GM19238 (cell line): Measurements from ENCODE around the gene PROP1.
"Not testable (repeated sequence)": the region's sequence is repeated elsewhere in the genome, so short reads cannot be mapped to it uniquely, and the experiment has no call there.

Source experiments
- DNase-seq: peaks from one replicate; pipeline ENCODE4 v3.0.0; 2011; ENCODE audit warnings: low spot score; ENCODE audit not compliant: insufficient read length

The PROP1 gene

DNA sequence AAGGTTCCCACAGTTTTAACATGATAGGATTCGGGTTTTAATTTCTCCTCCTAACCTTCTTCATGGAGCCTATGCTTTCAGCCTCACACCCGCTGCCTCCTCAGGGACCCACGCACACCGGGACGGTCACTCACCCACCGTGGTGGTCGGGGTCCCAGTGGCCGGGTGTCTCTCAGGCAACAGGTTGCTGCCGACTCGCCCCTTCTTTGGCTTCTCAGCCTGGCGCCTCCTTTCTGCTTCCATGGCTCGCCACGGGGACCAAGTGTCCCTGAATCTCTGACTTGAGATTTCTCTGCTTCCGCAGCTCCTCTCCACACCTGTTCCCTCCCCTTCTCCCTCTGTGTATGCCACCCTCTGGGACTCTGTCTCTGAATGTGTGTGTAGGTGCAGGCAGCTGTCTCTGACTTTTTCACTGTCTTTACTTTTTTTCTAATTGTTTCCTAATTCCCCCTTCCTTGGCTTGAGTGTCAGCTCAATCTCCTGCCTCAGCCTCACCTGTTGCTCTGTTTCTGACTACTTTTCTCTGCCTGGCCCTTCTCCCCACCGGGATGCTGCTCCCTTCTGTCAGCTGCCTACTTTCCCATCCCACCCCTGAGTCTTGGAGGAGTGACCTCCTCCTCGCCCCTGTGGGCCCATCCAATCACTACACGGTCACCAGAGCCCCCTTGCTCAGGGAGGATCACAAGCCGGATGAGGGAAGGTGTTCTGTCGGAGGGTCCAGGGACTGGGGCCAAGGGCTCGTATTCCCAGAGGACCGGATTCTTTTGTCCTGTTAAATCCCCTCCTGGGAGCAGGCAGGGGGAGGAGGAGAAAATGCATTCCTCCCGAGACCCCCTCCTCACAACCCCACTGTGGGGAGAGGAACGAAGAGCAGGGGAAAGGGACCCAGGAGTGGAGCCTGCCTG, at the start of gene PROP1:
Gene PROP1 (minus strand): TSS at position 552 of the 905 bp plus-strand sequence. CDS start 309 bp downstream, at position 243.
- DNase-seq: no peak

DNA sequence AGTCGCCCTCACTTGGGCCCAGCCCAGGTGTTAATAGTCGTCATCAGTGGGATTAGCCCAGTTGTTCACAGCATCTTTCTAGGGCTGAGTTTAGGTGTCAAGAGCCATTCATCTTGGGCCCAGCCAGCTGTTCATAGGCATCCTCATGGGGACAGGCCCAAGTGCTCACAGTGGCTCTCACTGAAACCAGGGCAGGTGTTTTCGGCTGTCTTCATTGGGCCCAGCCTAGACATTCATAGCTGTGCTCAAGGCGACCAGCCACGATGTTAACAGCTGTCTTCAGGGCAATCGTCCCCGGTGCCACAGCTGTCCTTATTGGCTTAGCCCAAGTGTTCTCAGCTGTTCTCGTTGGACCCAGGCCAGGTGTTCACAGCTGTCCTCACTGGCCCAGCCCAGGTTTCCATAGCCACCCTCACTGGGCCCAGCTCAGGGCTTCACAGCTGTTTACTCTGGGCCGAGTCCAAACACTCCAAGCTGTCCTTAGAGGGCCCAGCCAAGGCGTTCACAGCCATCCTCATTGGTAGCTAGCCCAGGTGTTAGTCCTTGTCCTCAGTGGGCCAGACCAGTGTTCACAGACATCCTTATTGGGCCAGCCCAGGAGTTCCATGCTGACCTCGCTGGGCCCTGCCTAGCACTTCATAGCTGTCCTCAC, 23.5 kb upstream of the PROP1 start:
- DNase-seq: not testable (repeated sequence)

DNA sequence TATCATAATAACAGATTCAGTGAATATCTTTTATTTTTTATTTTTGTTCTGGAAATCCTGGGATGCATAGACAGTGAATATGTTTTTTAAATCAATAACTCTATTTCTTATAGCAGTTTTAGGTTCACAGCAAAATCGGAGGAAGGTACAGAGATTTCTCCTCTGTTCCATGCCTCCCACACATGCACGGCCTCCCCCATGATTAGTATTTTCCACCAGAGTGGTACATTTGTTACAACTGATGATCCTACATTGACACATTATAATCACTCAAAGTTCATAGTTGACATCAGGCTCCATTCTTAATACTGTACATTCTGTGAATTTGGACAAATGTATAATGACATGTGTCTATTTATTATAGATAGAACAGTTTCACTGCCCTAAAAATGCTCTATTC, 16.7 kb upstream of the PROP1 start:
- not testable (repeated sequence) for DNase-seq

DNA sequence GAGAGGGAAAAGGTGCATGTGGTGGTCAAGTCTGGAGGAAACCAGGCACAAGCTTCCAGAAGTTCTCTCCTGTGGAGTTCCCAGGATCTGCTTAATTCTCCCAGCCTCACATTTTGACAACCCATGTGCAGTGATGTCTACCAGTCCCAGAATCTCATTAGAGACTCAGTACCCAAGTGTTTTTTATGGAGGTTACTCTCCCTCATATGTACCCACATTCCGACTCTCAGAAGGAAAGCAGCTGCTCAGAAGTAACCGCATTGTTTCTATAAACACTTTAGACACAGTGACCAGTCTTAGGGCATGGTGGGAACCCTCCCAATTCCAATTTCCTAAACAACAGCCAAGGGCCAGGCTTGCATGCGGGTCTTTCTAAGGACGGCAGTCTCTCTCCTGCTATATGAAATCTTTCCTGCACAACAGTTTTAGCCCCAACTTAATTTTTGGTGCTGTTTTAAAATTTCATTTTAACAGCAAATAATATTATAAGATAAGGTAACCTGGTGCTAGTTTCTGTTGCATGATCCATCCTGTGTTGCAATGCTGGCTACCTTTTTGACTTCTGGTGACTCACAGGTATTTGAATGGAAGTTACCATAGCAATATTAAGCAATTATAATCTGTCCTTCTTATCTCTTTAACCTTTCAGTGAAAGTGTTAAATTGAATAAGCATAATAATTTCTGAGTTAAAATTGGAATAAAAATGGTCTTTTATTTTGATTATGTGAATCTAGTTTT, 15.9 kb upstream of the PROP1 start:
- DNase-seq: not testable (repeated sequence)

DNA sequence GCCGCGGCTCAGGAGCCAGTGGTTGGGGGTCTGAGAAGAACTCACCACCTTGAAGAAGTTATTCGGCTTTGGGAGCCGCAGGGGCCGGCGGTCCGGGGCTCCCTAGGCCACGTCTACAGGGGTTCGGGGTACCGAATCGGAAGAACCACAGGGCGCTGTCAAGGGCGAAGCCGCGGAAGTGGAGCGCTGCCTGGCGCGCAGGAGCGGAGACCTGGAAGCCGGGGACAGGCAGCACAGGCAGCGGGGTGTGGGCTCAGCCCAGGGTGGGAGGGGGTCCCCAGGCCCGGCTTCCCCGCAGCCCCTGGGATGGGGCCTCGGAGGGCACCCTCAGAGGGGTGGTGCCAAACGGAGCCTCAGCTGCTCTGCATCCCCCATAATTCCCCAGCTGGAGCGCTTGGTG, 11.2 kb upstream of the PROP1 start:
- not testable (repeated sequence) for DNase-seq

DNA sequence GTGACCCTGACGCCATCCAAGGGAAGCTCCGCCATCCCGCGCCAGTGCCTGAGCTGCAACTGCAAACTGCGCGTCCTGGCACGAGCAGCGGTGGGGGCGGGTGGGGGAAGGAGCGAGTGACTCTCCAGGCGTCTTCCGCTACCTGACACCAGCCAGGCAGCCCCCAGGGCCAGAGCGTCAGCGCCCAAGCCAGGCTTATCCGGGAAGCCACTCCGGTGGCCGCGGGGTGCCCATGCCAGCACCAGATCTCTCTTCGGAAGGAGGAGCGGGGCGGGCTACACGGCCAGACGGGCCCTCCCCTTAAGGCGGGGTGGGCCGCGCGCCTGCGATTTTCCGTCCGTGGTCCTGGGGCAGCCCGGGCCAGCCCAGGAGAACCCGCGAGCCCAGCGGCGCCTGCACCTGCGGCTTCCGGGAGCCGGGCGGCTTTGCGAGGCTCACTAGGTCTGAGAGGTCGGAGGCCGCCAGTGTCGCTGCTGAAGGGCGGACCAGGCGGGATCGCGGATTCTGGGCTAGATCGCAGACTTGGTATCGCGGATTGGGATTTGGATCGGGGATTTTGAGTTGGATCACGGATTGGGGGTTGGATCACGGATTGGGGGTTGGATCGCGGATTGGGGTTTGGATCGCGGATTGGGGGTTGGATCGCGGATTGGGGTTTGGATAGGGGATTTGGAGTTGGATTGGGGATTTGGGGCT, 10.6 kb upstream of the PROP1 start:
- not testable (repeated sequence) for DNase-seq

DNA sequence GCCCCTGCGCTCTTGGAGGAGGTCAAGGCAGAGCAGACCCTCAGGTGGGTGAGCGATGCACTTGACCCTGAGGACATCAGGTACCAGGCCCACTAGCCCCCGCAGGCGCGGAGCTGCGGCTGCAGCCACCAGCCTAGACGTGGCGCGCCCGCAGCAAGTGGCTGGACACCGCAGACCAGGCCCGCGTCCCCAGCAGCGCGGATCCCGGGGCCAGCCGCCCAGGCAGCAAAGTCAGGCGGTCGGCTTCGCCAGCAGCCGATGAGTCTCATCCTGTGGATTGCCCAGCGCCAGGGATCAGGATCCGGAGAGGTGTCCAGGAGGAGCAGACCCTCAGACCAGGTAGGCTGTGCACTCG, 10.1 kb upstream of the PROP1 start:
- DNase-seq: not testable (repeated sequence)

DNA sequence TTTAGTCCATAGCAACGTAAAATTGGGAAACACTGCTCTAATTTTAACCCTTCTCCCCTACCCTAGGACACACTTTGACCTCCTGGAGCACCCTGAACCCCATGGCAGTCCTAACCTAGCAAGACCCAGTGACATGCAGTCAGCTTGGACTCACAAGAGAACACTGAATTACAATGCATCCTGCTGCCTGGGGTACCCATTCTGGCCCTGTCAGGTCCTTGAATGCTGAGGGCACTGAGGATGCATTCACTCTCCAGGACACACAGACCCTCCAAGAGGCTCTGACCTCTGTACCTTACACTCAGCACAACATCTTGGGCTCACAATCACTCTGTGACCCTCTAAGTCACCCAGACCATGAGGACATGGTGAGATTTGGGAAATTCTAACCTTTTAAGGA, 1.8 kb upstream of the PROP1 start:
- DNase-seq: no peak

DNA sequence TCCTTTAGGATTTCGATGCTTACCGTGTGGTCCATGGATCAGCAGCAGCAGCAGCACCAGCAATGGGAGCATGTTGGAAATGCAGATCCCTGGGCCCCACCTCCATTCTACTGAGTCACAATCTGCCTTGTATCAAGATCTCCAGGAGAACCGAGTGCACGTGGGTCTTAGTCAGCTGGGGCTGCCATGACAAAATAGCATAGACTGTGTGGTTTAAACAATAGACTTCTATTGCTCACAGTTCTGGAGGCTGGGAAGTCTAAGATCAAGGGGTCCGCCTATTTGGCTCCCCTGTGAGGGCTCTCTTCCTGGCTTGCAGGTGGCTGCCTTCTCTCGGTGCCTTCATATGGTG, 1.3 kb upstream of the PROP1 start:
- DNase-seq: no peak

DNA sequence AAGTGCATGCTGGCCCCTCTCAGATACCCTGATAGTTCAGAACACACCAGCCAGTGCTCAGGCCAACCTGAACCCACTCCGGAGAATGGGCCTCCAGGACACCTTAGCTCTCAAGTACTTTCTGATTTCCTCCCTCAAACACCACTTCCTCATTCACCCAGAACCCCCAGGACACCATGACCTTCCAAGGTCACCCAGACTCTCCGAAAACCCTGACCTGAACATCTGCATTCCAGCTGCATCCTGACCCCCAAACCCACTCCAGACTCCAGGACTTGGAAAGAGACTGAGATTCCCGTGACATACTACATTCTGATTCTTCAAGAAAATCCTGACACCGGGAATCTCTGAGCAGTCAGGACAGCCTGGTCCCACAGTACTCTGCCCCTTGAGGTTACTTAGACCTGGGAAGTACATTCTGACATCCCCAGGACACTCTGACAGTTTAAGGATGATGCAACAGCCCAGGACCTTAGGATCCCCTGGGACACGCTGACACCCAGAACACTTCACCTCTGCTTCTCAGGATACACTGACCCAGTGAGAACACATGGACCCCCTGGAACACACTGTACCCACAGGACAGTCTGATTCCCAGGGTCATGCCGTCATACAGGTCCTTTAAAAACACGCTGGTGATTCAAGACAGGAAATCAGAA, 747 bp upstream of the PROP1 start:
- DNase-seq: no peak

DNA sequence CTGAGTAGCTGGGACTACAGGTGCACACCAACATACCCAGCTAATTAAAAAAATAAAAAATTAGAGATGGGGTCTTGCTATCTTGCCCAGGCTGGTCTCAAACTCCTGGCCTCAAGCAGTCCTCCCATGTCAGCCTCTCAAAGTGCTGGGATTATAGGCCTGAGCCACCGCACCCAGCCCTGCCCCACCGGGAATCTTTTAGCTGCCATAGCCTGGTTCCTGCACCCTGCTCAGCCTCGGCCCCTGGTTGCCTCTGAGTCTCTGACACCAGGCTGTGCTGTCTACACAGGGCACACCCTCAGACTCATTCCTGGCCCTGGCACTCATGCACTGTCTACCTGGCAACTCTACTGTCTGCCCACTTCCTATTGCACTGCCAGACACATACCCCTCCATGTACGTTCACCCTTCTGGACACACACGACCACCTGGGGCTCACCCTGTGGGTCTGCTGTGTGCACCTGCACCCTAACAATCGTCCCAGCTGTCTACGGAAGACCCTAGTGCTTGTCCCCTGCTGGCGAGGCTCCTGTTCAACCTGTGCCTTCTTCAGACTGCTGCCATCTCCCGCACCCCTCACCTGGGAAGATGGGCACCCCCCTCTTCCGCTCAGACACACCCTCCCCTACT, 1.4 kb downstream of the PROP1 start:
- DNase-seq: no peak

DNA sequence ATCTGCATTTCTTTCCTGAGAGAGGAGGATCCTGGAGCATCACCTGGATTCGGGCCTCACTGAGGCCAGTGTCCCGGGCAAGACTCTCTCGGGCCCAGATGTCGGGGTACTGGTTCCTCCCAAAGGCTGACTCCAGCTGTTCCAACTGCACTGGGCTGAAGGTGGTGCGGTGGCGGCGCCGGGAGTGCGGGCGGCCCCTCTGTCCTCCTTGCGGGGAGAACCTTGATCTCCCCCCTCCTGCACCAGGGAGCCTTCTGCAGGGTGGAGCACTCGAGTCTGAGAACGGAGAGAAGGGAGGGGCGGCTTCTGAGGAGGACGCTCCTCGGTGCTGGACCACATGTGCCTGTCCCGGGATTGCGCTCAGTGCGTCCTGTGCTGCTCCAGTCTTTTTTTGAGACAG, 2.0 kb downstream of the PROP1 start:
- no peak for DNase-seq

DNA sequence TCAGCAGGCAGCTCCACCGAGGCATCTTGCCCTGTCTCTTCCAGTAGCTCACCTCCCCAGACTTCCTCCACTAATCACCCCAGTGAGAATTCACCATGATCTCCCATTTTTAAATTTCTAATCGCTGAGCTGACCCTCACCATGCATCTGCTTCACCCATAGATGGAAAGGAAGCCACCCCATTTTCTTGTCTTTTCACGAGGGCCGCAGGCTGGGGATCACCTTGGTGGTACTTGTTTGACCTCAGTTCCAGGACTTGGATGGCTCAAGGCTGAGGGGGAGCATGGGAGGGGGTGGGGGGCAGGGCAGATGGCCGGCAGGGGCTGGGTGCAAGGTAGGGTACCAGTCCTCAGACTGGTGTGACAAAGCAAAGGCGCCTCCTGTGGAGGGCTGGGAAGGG, 3.6 kb downstream of the PROP1 start:
- no peak for DNase-seq

DNA sequence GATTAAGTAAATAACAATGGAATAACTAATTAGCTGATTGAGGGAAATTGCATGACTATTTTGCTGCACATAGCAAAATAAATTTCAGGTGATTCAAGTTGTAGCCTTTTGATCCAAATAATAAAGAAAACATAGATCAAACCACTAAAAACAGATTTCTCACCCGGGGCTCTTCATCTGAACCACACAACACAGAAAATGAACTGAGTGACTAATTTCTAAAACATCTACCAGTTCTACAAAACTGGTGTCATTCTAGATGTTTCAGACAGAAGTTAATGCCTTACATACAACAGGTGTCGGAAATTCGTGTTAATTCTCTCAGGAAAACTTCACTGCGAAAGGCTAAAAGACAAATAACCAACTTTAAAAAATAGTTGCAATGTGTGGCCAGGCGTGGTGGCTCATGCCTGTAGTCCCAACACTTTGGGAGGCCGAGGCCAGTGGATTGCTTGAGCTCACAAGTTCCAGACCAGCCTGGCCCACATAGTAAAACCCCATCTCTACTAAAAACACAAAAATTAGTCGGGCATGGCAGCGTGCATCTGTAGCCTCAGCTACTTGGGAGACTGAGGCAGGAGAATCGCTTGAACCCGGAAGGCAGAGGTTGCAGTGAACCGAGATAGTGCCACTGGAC, 6.9 kb downstream of the PROP1 start:
- DNase-seq: no peak

DNA sequence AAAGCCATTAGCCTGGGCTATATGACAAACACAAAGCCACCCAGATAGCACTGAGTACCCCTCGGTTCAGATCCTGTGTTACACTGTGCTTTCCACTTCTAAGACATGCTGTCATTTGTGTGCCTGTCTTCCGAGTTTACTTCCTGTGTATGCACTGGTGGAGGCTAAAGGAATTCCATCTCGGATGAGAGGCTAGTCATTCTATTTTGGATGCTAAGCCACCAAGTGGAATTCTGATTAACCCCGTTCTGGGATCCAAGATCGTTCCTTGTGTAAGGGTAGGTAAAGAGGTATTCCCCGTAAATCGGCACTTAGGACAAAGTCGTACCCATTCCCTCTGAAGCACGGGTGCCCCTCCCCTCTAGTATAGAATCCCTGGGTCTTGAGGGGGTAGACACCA, 8.7 kb downstream of the PROP1 start:
- DNase-seq: no peak

DNA sequence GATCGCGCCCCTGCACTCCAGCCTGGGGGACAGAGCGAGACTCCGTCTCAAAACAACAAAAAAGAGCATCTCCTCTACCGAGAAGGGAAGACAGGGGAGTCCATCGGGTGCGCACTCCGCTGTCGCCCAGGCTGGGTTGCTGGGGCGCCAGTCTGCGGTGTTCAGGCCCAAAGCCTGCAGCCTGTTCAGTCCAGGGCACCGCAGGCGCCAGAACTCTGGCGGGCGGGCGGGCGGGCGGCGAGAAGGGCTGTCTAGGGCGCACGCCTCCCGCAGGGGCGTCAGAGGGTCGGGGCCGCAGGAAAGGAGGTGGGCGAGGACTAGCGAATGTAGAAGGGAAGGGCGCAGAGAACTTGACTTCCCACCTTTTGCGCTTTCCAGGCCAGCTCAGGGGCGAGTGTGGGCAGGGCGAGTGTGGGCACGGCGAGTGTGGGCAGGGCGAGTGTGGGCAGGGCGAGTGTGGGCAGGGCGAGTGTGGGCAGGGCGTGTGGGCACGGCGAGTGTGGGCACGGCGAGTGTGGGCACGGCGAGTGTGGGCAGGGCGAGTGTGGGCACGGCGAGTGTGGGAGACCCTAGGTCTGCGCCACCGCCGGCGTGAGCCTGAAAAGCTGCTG, 10.5 kb downstream of the PROP1 start:
- no peak for DNase-seq

DNA sequence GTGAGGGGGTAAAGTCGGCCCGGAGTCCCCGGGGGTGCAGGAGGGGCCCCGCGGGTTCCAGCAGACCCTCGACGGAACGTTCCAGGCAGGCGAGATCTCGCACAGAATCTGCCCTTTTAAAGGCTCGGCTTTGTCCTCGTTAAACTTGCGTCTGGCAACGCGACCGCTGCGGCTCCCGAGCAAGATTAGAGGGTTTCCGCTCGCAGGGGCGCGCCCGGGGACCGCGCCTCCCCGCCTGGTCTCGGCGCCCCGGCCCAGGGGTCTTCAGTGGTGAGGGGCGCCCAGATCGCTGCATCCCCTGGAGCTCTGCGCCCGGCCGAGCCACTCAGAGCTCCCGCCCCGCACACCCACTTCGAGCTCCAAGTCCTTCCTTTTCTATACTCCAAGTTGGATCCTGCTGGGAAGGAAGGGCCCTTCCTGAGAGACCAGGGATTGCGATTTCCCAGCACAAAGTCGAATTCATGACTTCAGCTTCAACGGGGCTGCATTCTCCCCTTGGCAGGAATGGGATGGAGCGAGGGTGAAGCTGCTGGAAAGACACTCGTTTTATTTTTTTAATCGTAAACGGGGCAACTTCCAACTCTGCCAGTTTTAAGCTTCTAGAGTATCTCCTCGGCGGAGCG, 11.3 kb downstream of the PROP1 start:
- DNase-seq: no peak

DNA sequence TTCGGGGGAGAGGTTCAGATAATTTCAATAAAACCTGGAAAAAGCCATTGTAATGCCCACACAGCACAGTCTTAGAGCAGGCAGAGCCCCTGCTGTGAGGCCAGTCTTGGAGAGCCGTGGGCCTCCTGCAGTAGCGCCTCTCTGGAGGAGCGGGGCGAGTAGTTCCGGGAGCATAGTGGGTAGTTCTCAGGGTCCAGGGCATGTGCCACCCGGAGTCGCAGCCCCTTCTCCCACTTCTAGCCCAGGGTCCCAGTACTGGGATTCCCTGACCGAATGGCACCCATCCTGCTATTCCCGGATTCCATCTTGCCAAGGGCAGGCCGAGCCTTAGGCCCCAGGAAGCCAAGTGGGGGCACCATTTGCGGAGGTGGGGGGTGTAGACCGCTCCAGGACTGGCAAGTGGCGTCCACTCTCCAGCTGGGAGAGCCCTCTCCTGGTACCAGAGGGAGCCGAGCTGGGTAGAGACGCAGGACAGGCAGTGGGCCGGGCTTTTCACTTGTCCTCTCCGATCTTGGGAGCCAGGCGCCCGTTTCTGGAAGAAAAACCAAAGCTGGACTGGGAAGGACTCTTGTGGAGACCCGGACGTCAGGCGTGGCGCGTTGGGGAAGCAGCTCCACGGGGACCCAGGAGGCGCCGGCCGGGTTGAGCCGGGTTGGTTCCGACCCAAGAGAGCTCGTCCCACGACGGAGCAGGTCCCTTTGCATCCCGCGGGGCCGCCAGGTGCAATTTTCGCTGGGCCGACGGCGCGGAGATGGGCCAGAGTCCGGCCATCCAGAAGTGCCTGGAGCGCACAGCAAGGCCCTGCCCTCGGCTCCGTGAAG, 12.1 kb downstream of the PROP1 start:
- no peak for DNase-seq
